ENCODE measurements around the gene ATXN1.

The ATXN1 gene

GRCh38 chr6:16277101-16277981 is 483.9 kb downstream of the ATXN1 start:
- in situ Hi-C loops (cut with HindIII; ENCODE audit: low pct_ligation_motif_present, low sequenced_read_pairs) = no loop called here
- TF ChIP-seq CTCF (IDR thresholded peaks at IDR 0.05; ENCODE audit: low read depth, low read length, missing control alignments) = peak; percentile 82
- no peak overlapping the region for H3K27ac ChIP-seq
- DNase-seq = peak; percentile 91
- no peaks in the 10 kb centered on the region for H3K27me3 ChIP-seq (replicated peaks)
- H3K4me3 ChIP-seq (ENCODE audit: low read depth, low read length) = peak overlapping the region; percentile 15
- H3K36me3 ChIP-seq (replicated peaks) = no peaks in the 10 kb centered on the region

GRCh38 chr6:16274885-16275589 is 486.2 kb downstream of the ATXN1 start:
- no peak overlapping the region for H3K27ac ChIP-seq
- H3K36me3 ChIP-seq (replicated peaks) = no peaks in the 10 kb centered on the region
- in situ Hi-C loops (cut with HindIII; ENCODE audit: low pct_ligation_motif_present, low sequenced_read_pairs) = no loop called here
- no peak for TF ChIP-seq CTCF (IDR thresholded peaks at IDR 0.05; ENCODE audit: low read depth, low read length, missing control alignments)
- no peaks in the 10 kb centered on the region for H3K27me3 ChIP-seq (replicated peaks)
- no peak for DNase-seq
- H3K4me3 ChIP-seq (ENCODE audit: low read depth, low read length) = no peak overlapping the region

GRCh38 chr6:16274483-16274882 is 486.8 kb downstream of the ATXN1 start:
- in situ Hi-C loops (cut with HindIII; ENCODE audit: low pct_ligation_motif_present, low sequenced_read_pairs) = no loop called here

GRCh38 chr6:16273256-16273655 is 488.0 kb downstream of the ATXN1 start:
- Histone ChIP-seq H3K27ac (no peak overlapping the region), H3K27me3 (replicated peaks) (no peaks in the 10 kb centered on the region), H3K4me3 (ENCODE audit: low read depth, low read length) (no peak overlapping the region), H3K36me3 (replicated peaks) (no peaks in the 10 kb centered on the region)
- peak; percentile 9 for DNase-seq
- no peak for TF ChIP-seq CTCF (IDR thresholded peaks at IDR 0.05; ENCODE audit: low read depth, low read length, missing control alignments)
- in situ Hi-C loops (cut with HindIII; ENCODE audit: low pct_ligation_motif_present, low sequenced_read_pairs) = no loop called here

More at GRCh38 chr6:16274483-16274882, 486.8 kb downstream of the ATXN1 start:
- Histone ChIP-seq H3K27me3 (replicated peaks) (no peaks in the 10 kb centered on the region), H3K36me3 (replicated peaks) (no peaks in the 10 kb centered on the region), H3K4me3 (ENCODE audit: low read depth, low read length) (no peak overlapping the region), H3K27ac (no peak overlapping the region)
- no peak for TF ChIP-seq CTCF (IDR thresholded peaks at IDR 0.05; ENCODE audit: low read depth, low read length, missing control alignments)
- peak; percentile 5 for DNase-seq

- H3K36me3 ChIP-seq (replicated peaks) = no peaks in the 10 kb centered on the region
- in situ Hi-C loops (cut with HindIII; ENCODE audit: low pct_ligation_motif_present, low sequenced_read_pairs) = no loop called here
Measured at GRCh38 chr6:16272201-16272600, 489.1 kb downstream of the ATXN1 start.

More at GRCh38 chr6:16272201-16272600, 489.1 kb downstream of the ATXN1 start:
- DNase-seq = no peak
- H3K27ac ChIP-seq = no peak overlapping the region
- no peak for TF ChIP-seq CTCF (IDR thresholded peaks at IDR 0.05; ENCODE audit: low read depth, low read length, missing control alignments)
- no peaks in the 10 kb centered on the region for H3K27me3 ChIP-seq (replicated peaks)
- H3K4me3 ChIP-seq (ENCODE audit: low read depth, low read length) = no peak overlapping the region

Measured in brain microvascular endothelial cell (primary cell).